Stomach (tissue), 9 donors: Measurements from ENCODE around the gene C22orf23. TPM values are rescaled to one million over a fixed set of nuclear protein-coding genes. Genes with fewer than 3 reads are reported as not detected.

Source experiments
- DNase-seq, 2 donors: peaks; one replicate each; pipeline versions ENCODE4 v3.0.0 to v3.0.0-alpha.2; 2013 to 2019
- H3K27ac ChIP-seq, 5 donors: fragments of 200-600 bp in 4 of 5; sonication (generic) in 4 of 5; one replicate each; pipeline ENCODE4 v1.5.1; 2013 to 2019; ENCODE audit warnings: mild to moderate bottlenecking in 1 of 5, moderate library complexity in 1 of 5
- H3K27me3 ChIP-seq, 3 donors: fragments of 200-600 bp; sonication (generic); one replicate each; pipeline ENCODE4 v1.5.1; 2017 to 2019; ENCODE audit warnings: mixed run types in 1 of 3
- H3K36me3 ChIP-seq, 4 donors: fragments of 200-600 bp; sonication (generic); 1 replicate in 3 of 4; 2 replicates in 1 of 4; pipeline ENCODE4 v1.5.1; 2016 to 2019
- H3K4me1 ChIP-seq, 4 donors: fragments of 200-600 bp; sonication (generic); one replicate each; pipeline ENCODE4 v1.5.1; 2016 to 2019
- H3K4me3 ChIP-seq, 4 donors: fragments of 200-600 bp; sonication (generic) in 3 of 4; one replicate each; pipeline ENCODE4 v1.5.1; 2016 to 2019; ENCODE audit warnings: mild to moderate bottlenecking in 1 of 4
- H3K9me3 ChIP-seq, 4 donors: fragments of 200-600 bp; sonication (generic); one replicate each; pipeline ENCODE4 v1.5.1; 2016 to 2019
- EP300 ChIP-seq: sonication (generic); formaldehyde crosslinking; IDR thresholded peaks from one replicate; pipeline ENCODE4 v1.6.1; 2017; ENCODE audit warnings: antibody characterized with exemption
- POLR2A ChIP-seq, 4 donors: fragments of 450-650 bp; IDR thresholded peaks; one replicate each; pipeline ENCODE4 v1.6.1; 2016; ENCODE audit warnings: antibody characterized with exemption in 4 of 4, control low read depth in 2 of 4, mild to moderate bottlenecking in 1 of 4, moderate library complexity in 1 of 4
- POLR2AphosphoS5 ChIP-seq, 3 donors: sonication (generic); formaldehyde crosslinking; IDR thresholded peaks; one replicate each; pipeline ENCODE4 v1.6.1; 2016; ENCODE audit warnings: antibody characterized with exemption in 3 of 3
- WGBS, 5 donors: extraction: QIAGEN DNeasy Blood & Tissue Kit in 3 of 5; methylation state at CpG; one replicate each; pipeline versions ENCODE4 v1.1.5 to v1.1.7; 2013 to 2018; 5-methylcytosine and 5-hydroxymethylcytosine counted together
- intact Hi-C: fragments of 100-400 bp; cut with DNase I; formaldehyde crosslinking; loops from one replicate; pipeline ENCODE4 v1.15.1; 2023; ENCODE audit warnings: low total_unique reads
- polyA plus RNA-seq, 3 donors: library from polyadenylated mRNA; stranded (reverse); fragments of 200-250 nt; gene quantifications; one replicate each; pipeline ENCODE4 v1.2.3, GENCODE V29; 2013
- total RNA-seq, 5 donors: library from RNA; depleted of rRNA; stranded (reverse); fragments of >200 nt; gene quantifications; one replicate each; pipeline versions ENCODE4 v1.1.0 to v1.2.3, GENCODE V29; 2014 to 2016
- TF ChIP-seq, protein P1 (sequence below), 7 experiments: fragments of 450-650 bp in 4 of 7; fragments of 200-600 bp in 3 of 7; sonication (generic) in 3 of 7; IDR thresholded peaks; one replicate each; pipeline ENCODE4 v1.5.1; 2016 to 2019; ENCODE audit warnings: antibody characterized with exemption in 7 of 7, control low read depth in 2 of 7, mild to moderate bottlenecking in 1 of 7
- donor health status: healthy with polysubstance abuse.
- donor health status: Bipolar disorder and iron deficiency.
- donor health status: healthy.

The C22orf23 gene
- total and polyA plus RNA-seq, 8 donors = 0.18 to 1.2 (median 0.31) TPM; not detected in 5

- H3K27me3 ChIP-seq = no peaks in the 10 kb centered on the region
- H3K36me3 ChIP-seq = no peaks in the 10 kb centered on the region
- TF ChIP-seq EP300 (no peak), POLR2AphosphoS5 (IDR thresholded peaks at IDR 0.05) (no peak), POLR2A (IDR thresholded peaks at IDR 0.05) (no peak)
- TF ChIP-seq, protein P1, sequence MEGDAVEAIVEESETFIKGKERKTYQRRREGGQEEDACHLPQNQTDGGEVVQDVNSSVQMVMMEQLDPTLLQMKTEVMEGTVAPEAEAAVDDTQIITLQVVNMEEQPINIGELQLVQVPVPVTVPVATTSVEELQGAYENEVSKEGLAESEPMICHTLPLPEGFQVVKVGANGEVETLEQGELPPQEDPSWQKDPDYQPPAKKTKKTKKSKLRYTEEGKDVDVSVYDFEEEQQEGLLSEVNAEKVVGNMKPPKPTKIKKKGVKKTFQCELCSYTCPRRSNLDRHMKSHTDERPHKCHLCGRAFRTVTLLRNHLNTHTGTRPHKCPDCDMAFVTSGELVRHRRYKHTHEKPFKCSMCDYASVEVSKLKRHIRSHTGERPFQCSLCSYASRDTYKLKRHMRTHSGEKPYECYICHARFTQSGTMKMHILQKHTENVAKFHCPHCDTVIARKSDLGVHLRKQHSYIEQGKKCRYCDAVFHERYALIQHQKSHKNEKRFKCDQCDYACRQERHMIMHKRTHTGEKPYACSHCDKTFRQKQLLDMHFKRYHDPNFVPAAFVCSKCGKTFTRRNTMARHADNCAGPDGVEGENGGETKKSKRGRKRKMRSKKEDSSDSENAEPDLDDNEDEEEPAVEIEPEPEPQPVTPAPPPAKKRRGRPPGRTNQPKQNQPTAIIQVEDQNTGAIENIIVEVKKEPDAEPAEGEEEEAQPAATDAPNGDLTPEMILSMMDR (IDR thresholded peaks at IDR 0.05) = peak in 1 of 7 experiments; percentile 55
- peak within 1 kb of the TSS; percentile 67 to 91 (median 80) for H3K4me3 ChIP-seq
- WGBS, 5 donors = 5 to 13% (median 7%) methylated on average over 35 to 90 of the region's 90 CpGs
- peak within 1 kb of the TSS; percentile 87 to 96 (median 93) for H3K27ac ChIP-seq
- no peaks in the 10 kb centered on the region for H3K9me3 ChIP-seq
- peaks cover 23 to 71% (median 57%) of the 10 kb centered on the region in 4 donors for H3K4me1 ChIP-seq
- DNase-seq = peak; percentile 87 to 92
- intact Hi-C loops = no loop called here
Measured at GRCh38 chr22:37905534-37906363, 47.7 kb downstream of the C22orf23 start, which contains the start of gene MICALL1. Gene MICALL1, plus strand, starts transcription at chr22:37906297. Its CDS starts 126 bp downstream, at chr22:37906423.

GRCh38 chr22:37904572-37905533 lies 48.5 kb downstream of the C22orf23 start:
- peak overlapping the region; percentile 67 to 91 (median 80) for H3K4me3 ChIP-seq
- peak in 2 of 3 donors; percentile 35 to 72 for TF ChIP-seq POLR2AphosphoS5 (IDR thresholded peaks at IDR 0.05)
- TF ChIP-seq, protein P1 (IDR thresholded peaks at IDR 0.05) = no peak
- DNase-seq = peak; percentile 65 to 81
- H3K4me1 ChIP-seq = peaks cover 19 to 62% (median 50%) of the 10 kb centered on the region in 4 donors
- no peaks in the 10 kb centered on the region for H3K9me3 ChIP-seq
- no peaks in the 10 kb centered on the region for H3K27me3 ChIP-seq
- H3K36me3 ChIP-seq = no peaks in the 10 kb centered on the region
- H3K27ac ChIP-seq = peak overlapping the region; percentile 87 to 96 (median 93)
- WGBS, 5 donors = 59 to 75% (median 68%) methylated on average over 9 to 10 of the region's 10 CpGs
- intact Hi-C loops = no loop called here

DNA sequence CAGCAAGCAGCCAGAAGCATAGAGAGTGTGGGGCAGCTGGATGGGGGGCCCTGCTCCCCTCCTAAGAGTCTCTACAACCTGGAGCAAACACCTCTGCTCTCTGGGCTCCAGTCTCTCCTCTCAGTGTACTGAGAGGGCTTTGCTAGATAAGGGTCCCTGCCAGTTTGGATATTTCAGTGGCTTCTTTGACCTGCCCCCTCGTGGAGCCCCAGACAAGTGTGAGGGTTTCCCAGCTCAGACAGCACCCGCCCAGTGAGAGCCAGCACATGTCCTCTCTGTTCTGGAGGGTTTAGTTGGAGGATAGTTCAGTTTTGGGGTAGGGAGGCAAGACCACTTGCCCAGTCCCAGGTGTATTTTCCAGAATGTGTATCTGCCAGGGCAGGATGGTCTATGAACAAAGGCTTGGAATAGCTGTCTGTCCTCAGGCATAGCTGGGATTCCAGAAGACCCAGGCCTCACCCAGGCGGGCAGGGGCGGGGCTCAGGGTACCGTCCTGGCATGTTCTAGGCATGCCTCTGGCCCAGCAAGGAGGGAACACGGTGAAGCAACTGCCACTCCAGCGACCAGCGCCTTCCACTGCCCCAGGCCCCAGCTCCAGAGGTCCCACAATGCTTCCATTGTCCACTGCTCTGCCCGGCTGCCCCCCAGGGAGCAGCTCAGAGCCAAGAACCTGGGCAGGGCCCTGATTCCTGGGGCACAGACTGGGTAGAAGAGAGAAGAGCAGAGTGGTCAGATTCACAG lies 54.8 kb downstream of the C22orf23 start:
- Histone ChIP-seq H3K4me3 (no peak overlapping the region), H3K9me3 (no peaks in the 10 kb centered on the region), H3K27me3 (no peaks in the 10 kb centered on the region), H3K27ac (peak overlapping the region; percentile 1 to 92 (median 67)), H3K36me3 (no peaks in the 10 kb centered on the region), H3K4me1 (peaks cover 35 to 63% (median 52%) of the 10 kb centered on the region in 4 donors)
- peak; percentile 60 for DNase-seq
- no peak for TF ChIP-seq POLR2AphosphoS5 (IDR thresholded peaks at IDR 0.05)
- TF ChIP-seq POLR2A (IDR thresholded peaks at IDR 0.05) = no peak
- TF ChIP-seq, protein P1 (IDR thresholded peaks at IDR 0.05) = no peak
- TF ChIP-seq EP300 = no peak
- 38 to 70% (median 38%) methylated on average over 6 to 9 of the region's 9 CpGs for WGBS, 5 donors
- intact Hi-C loops = no loop called here
